ENCODE measurements around the gene RINL. TPM values are rescaled to one million over a fixed set of nuclear protein-coding genes. Genes with fewer than 3 reads are reported as not detected.

The RINL gene
- total and polyA plus RNA-seq, 2 of the 8 experiments (the other 6 are each of a cell fraction or from before 2014, with no cell fraction given) = 11.1 to 11.9 TPM

GRCh38 chr19:38893341-38893771 is 15.3 kb upstream of the RINL start:
- Histone ChIP-seq H3K27me3 (replicated peaks in 1 of 4; ENCODE audit: control insufficient read depth in 3 of 4, extremely low read depth in 1 of 4, insufficient read depth in 3 of 4, low read length in 3 of 4) (peaks cover 0 to 3% (median 1%) of the 10 kb centered on the region in 4 experiments; a peak in 2 of 7 replicates), H3K36me3 (ENCODE audit: control insufficient read depth in 2 of 4, insufficient read depth in 4 of 4, low read length in 3 of 4) (no peaks in the 10 kb centered on the region), H2BK15ac (ENCODE audit: low read length) (no peak overlapping the region), H2AK5ac (ENCODE audit: low read depth, low read length) (no peak overlapping the region), H3K4me1 (replicated peaks in 1 of 4; ENCODE audit: control insufficient read depth in 3 of 4, insufficient read depth in 4 of 4, low read length in 3 of 4) (no peaks in the 10 kb centered on the region), H3K23ac (ENCODE audit: insufficient read length) (no peak overlapping the region), H2AFZ (ENCODE audit: low read length) (no peak overlapping the region), H3K14ac (ENCODE audit: insufficient read length) (no peak overlapping the region), H2BK5ac (ENCODE audit: low read depth, low read length) (no peak overlapping the region), H4K5ac (ENCODE audit: insufficient read length, low read depth, low read length) (no peak overlapping the region), H3K4me2 (ENCODE audit: insufficient read depth in 1 of 2, low read depth in 2 of 2, low read length in 2 of 2) (no peak overlapping the region), H3K27ac (ENCODE audit: low read depth, low read length) (no peak overlapping the region), H3K79me2 (ENCODE audit: control insufficient read depth in 1 of 2, insufficient read depth in 2 of 2, low read length in 2 of 2) (no peaks in the 10 kb centered on the region), H4K91ac (replicated peaks; ENCODE audit: insufficient read length, low read length) (no peak overlapping the region), H2BK12ac (ENCODE audit: low read depth, low read length) (no peak overlapping the region), H2BK20ac (ENCODE audit: low read length) (no peak overlapping the region), H4K8ac (ENCODE audit: extremely low read depth, insufficient read depth, low read length) (no peak overlapping the region), H3K4me3 (ENCODE audit: extremely low read depth in 1 of 4, insufficient read depth in 2 of 4, low read depth in 3 of 4, low read length in 4 of 4) (no peak overlapping the region), H3K18ac (ENCODE audit: extremely low read depth, low read length) (no peak overlapping the region), H4K20me1 (replicated peaks in 1 of 2; ENCODE audit: control insufficient read depth in 1 of 2, insufficient read depth in 2 of 2, low read length in 2 of 2) (peaks cover 0 to 2% of the 10 kb centered on the region in 2 experiments), H3K79me1 (ENCODE audit: low read depth, low read length) (no peaks in the 10 kb centered on the region; the same call in 1 of the 2 replicates), H3K56ac (replicated peaks; ENCODE audit: insufficient read length, low read depth, low read length) (no peak overlapping the region), H3K4ac (replicated peaks; ENCODE audit: insufficient read length, low read depth, low read length) (no peak overlapping the region), H3K23me2 (ENCODE audit: low read depth, low read length) (0 out of 2 replicates have a peak, but pooled peaks cover under 1% of the 10 kb centered on the region), H3K9ac (replicated peaks in 1 of 4; ENCODE audit: extremely low read depth in 1 of 4, low read depth in 3 of 4, low read length in 3 of 4) (no peak overlapping the region), H2BK120ac (replicated peaks; ENCODE audit: low read depth, low read length) (no peak overlapping the region), H3K9me3 (ENCODE audit: insufficient read depth in 2 of 2, low read depth in 1 of 2, low read length in 1 of 2) (no peaks in the 10 kb centered on the region)
- ChIA-PET CTCF (ENCODE audit: partially characterized antibody) (interaction anchor here (0.5 to 1.3 kb wide), 5 partner anchors 13 to 140 kb away, joined by 3 read pairs; no protein-coding TSS in a partner anchor), POLR2A (ENCODE audit: partially characterized antibody) (interaction anchor here (0.8 kb wide), 1 partner anchor 49 kb away, joined by 3 read pairs; no protein-coding TSS in a partner anchor)
- WGBS, 2 experiments (ENCODE audit: extremely low coverage in 1 of 2, insufficient coverage in 1 of 2, insufficient read length in 1 of 2, insufficient replicate concordance in 2 of 2, low coverage in 1 of 2, low lambda C conversion rate in 2 of 2, missing lambda C conversion rate in 1 of 2) = 93% methylated on average over 14 of the region's 14 CpGs; no CpG with 5 or more reads in 1 of the 2 experiments
- DNase-seq (ENCODE audit: low read depth in 1 of 2, low spot score in 2 of 2) (no peak), FAIRE-seq (no peak)
- no peak for TF ChIP-seq RNF2 (IDR thresholded peaks at IDR 0.05; ENCODE audit: borderline replicate concordance, low read depth, low read length, missing control alignments, poor library complexity, severe bottlenecking)
- TF ChIP-seq EGR1 (IDR thresholded peaks at IDR 0.05; ENCODE audit: borderline replicate concordance, low read depth, low read length) = no peak
- no peak for TF ChIP-seq SUZ12 (IDR thresholded peaks at IDR 0.05; ENCODE audit: low read length)
- no peak for TF ChIP-seq TEAD4 (IDR thresholded peaks at IDR 0.05; ENCODE audit: low read depth, low read length)
- no peak for TF ChIP-seq KDM1A (IDR thresholded peaks at IDR 0.05; ENCODE audit: borderline replicate concordance, low read length)
- TF ChIP-seq RBBP5 (IDR thresholded peaks at IDR 0.05; ENCODE audit: borderline replicate concordance, low read depth, low read length) = no peak
- TF ChIP-seq MAFK (IDR thresholded peaks at IDR 0.05; ENCODE audit: low read depth, low read length) = no peak
- TF ChIP-seq BCL11A (IDR thresholded peaks at IDR 0.05; ENCODE audit: low read depth in 2 of 2, low read length in 2 of 2) = no peak
- no peak for TF ChIP-seq ATF2 (IDR thresholded peaks at IDR 0.05; ENCODE audit: low read length)
- TF ChIP-seq JUN (IDR thresholded peaks at IDR 0.05; ENCODE audit: low read depth, low read length) = no peak
- no peak for TF ChIP-seq SIN3A (conservative IDR thresholded peaks at IDR 0.05 in 1 of 2, IDR thresholded peaks at IDR 0.05 in 1 of 2; ENCODE audit: low read depth in 1 of 2, low read length in 2 of 2)

Measured in H1 (cell line).